ENCODE measurements around the gene ATOH8. TPM values are rescaled to one million over a fixed set of nuclear protein-coding genes. Genes with fewer than 3 reads are reported as not detected.

The ATOH8 gene
- polyA plus RNA-seq, 1 experiment = 2.8 TPM

- no peak for TF ChIP-seq CTCF (IDR thresholded peaks at IDR 0.05; ENCODE audit: low read depth, low read length)
- no peak for DNase-seq (ENCODE audit: low read depth, low spot score)
- Histone ChIP-seq H3K27ac (ENCODE audit: low read depth, low read length) (no peak overlapping the region), H3K9me3 (ENCODE audit: control insufficient read depth, insufficient read depth, low read length) (no peaks in the 10 kb centered on the region), H3K27me3 (ENCODE audit: control insufficient read depth, insufficient read depth, low read length) (peaks cover 17% of the 10 kb centered on the region), H3K4me3 (ENCODE audit: low read depth, low read length) (no peak overlapping the region)
- ChIA-PET POLR2A (no interaction called here), CTCF (interaction anchor here (1.0 to 3.7 kb wide), 5 partner anchors 13 to 89 kb away, joined by 3 to 21 read pairs (median 4); no protein-coding TSS in a partner anchor)
Measured at GRCh38 chr2:85722519-85722918, 31.3 kb upstream of the ATOH8 start.

- no peaks in the 10 kb centered on the region for H3K9me3 ChIP-seq (ENCODE audit: control insufficient read depth, insufficient read depth, low read length)
- ChIA-PET POLR2A (no interaction called here), CTCF (interaction anchor here (0.8 to 3.7 kb wide), 11 partner anchors 14 to 104 kb away, joined by 3 to 21 read pairs (median 6); no protein-coding TSS in a partner anchor)
- no peak for TF ChIP-seq CTCF (IDR thresholded peaks at IDR 0.05; ENCODE audit: low read depth, low read length)
- no peak overlapping the region for H3K4me3 ChIP-seq (ENCODE audit: low read depth, low read length)
- H3K27me3 ChIP-seq (ENCODE audit: control insufficient read depth, insufficient read depth, low read length) = peaks cover 21% of the 10 kb centered on the region
- no peak overlapping the region for H3K27ac ChIP-seq (ENCODE audit: low read depth, low read length)
- DNase-seq (ENCODE audit: low read depth, low spot score) = no peak
Measured at GRCh38 chr2:85723707-85724360, 30.0 kb upstream of the ATOH8 start.

GRCh38 chr2:85724731-85725181, 29.0 kb upstream of the ATOH8 start:
- no peaks in the 10 kb centered on the region for H3K9me3 ChIP-seq (ENCODE audit: control insufficient read depth, insufficient read depth, low read length)
- CTCF ChIA-PET = interaction anchor here (0.9 to 3.7 kb wide), 10 partner anchors 16 to 355 kb away, joined by 3 to 21 read pairs (median 6); no protein-coding TSS in a partner anchor
- no peak for DNase-seq (ENCODE audit: low read depth, low spot score)
- POLR2A ChIA-PET = no interaction called here
- peaks cover 20% of the 10 kb centered on the region for H3K27me3 ChIP-seq (ENCODE audit: control insufficient read depth, insufficient read depth, low read length)
- no peak for TF ChIP-seq CTCF (IDR thresholded peaks at IDR 0.05; ENCODE audit: low read depth, low read length)
- H3K27ac ChIP-seq (ENCODE audit: low read depth, low read length) = no peak overlapping the region
- no peak overlapping the region for H3K4me3 ChIP-seq (ENCODE audit: low read depth, low read length)

- no peak overlapping the region for H3K4me3 ChIP-seq (ENCODE audit: low read depth, low read length)
- H3K27me3 ChIP-seq (ENCODE audit: control insufficient read depth, insufficient read depth, low read length) = peaks cover 16% of the 10 kb centered on the region
- ChIA-PET POLR2A (interaction anchor here (0.8 kb wide), 1 partner anchor 16 kb away, joined by 3 read pairs; no protein-coding TSS in a partner anchor), CTCF (interaction anchor here (1.1 to 3.7 kb wide), 7 partner anchors 18 to 354 kb away, joined by 4 to 21 read pairs (median 6); no protein-coding TSS in a partner anchor)
- no peak for DNase-seq (ENCODE audit: low read depth, low spot score)
- no peak overlapping the region for H3K27ac ChIP-seq (ENCODE audit: low read depth, low read length)
- no peaks in the 10 kb centered on the region for H3K9me3 ChIP-seq (ENCODE audit: control insufficient read depth, insufficient read depth, low read length)
- TF ChIP-seq CTCF (IDR thresholded peaks at IDR 0.05; ENCODE audit: low read depth, low read length) = no peak
Measured at GRCh38 chr2:85725451-85725850, 28.3 kb upstream of the ATOH8 start.

GRCh38 chr2:85727798-85728197, 26.0 kb upstream of the ATOH8 start:
- TF ChIP-seq CTCF (IDR thresholded peaks at IDR 0.05; ENCODE audit: low read depth, low read length) = no peak
- H3K9me3 ChIP-seq (ENCODE audit: control insufficient read depth, insufficient read depth, low read length) = no peaks in the 10 kb centered on the region
- H3K4me3 ChIP-seq (ENCODE audit: low read depth, low read length) = no peak overlapping the region
- ChIA-PET CTCF (interaction anchor here (1.0 to 1.8 kb wide), 5 partner anchors 20 to 90 kb away, joined by 3 to 6 read pairs (median 3); partner anchors contain the start of gene ATOH8), POLR2A (no interaction called here)
- DNase-seq (ENCODE audit: low read depth, low spot score) = no peak
- H3K27me3 ChIP-seq (ENCODE audit: control insufficient read depth, insufficient read depth, low read length) = peaks cover 10% of the 10 kb centered on the region
- no peak overlapping the region for H3K27ac ChIP-seq (ENCODE audit: low read depth, low read length)
